ENCODE data around the gene FBXL19.

- TF ChIP-seq ZIC2 (tag by site-specific recombination; IDR thresholded peaks at IDR 0.05) (no peak), ZNF660 (tag by site-specific recombination; IDR thresholded peaks at IDR 0.05) (no peak), CTCF (tag by site-specific recombination; IDR thresholded peaks at IDR 0.05) (no peak), PRDM1 (tag by site-specific recombination; IDR thresholded peaks at IDR 0.05) (no peak), BCL11A (tag by site-specific recombination; IDR thresholded peaks at IDR 0.05; ENCODE audit: low read depth) (no peak), ZNF16 (tag by site-specific recombination; IDR thresholded peaks at IDR 0.05; ENCODE audit: low read depth) (no peak), ZNF274 (IDR thresholded peaks at IDR 0.05; ENCODE audit: low read length) (no peak), ZNF274 (tag by site-specific recombination; IDR thresholded peaks at IDR 0.05; ENCODE audit: borderline replicate concordance) (no peak)
Measured at GRCh38 chr16:30900588-30900987, 22.8 kb upstream of the FBXL19 start.
